K562 (cell line): Measurements from ENCODE around the gene KIF3B. TPM values are rescaled to one million over a fixed set of nuclear protein-coding genes. Genes with fewer than 3 reads are reported as not detected.

Source experiments
- CHAMP1 ChIP-seq: fragments of 450-650 bp; IDR thresholded peaks from 2 replicates; pipeline ENCODE4 v1.6.1; 2016; ENCODE audit warnings: mild to moderate bottlenecking
- NFIC ChIP-seq: fragments of 450-650 bp; IDR thresholded peaks from 2 replicates; pipeline ENCODE4 v1.6.1; 2017; ENCODE audit warnings: mild to moderate bottlenecking, inconsistent platforms
- PHF8 ChIP-seq: fragments of 200-600 bp; sonication (generic); IDR thresholded peaks from 2 replicates; pipeline ENCODE4 v1.6.1; 2012; ENCODE audit warnings: mixed run types, mild to moderate bottlenecking, inconsistent platforms, low read length, moderate library complexity, borderline replicate concordance
- RBBP5 ChIP-seq: fragments of 200-600 bp; sonication (generic); IDR thresholded peaks from 2 replicates; pipeline ENCODE4 v1.6.1; 2012; ENCODE audit warnings: borderline replicate concordance, mild to moderate bottlenecking, low read length, control low read depth, inconsistent platforms; ENCODE audit not compliant: insufficient read depth, poor library complexity, severe bottlenecking
- RERE ChIP-seq: sonication (generic); formaldehyde crosslinking; IDR thresholded peaks from 2 replicates; pipeline ENCODE4 v1.8.0; 2023; ENCODE audit warnings: missing genetic modification reagents, mild to moderate bottlenecking, borderline replicate concordance
- SP1 ChIP-seq: sonication (generic); formaldehyde crosslinking; IDR thresholded peaks from 2 replicates; pipeline ENCODE4 v1.8.1; 2022; ENCODE audit warnings: mild to moderate bottlenecking, missing genetic modification reagents
- THRAP3 ChIP-seq: fragments of 450-650 bp; IDR thresholded peaks from 2 replicates; pipeline ENCODE4 v1.6.1; 2016; ENCODE audit warnings: mild to moderate bottlenecking, inconsistent platforms, borderline replicate concordance
- ZBED1 ChIP-seq: IDR thresholded peaks from 2 replicates; pipeline ENCODE4 v1.6.1; 2014
- ZBTB8A ChIP-seq: fragments of 450-650 bp; IDR thresholded peaks from 2 replicates; pipeline ENCODE4 v1.6.1; 2018; ENCODE audit warnings: mild to moderate bottlenecking, moderate library complexity; ENCODE audit not compliant: partially characterized antibody
- polyA plus RNA-seq, 8 experiments: library from polyadenylated mRNA; depleted of rRNA in 4 of 8; stranded (reverse) in 5 of 8; unstranded in 3 of 8; fragments of >200 nt; fragmentation: Nextera tagmentation in 2 of 8; fragmentation: Illumina TruSeq in 1 of 8; extraction: Ambion mirVana in 2 of 8; extraction: Trizol in 1 of 8; gene quantifications; 2 replicates each; pipeline versions ENCODE4 v1.2.1 to v1.2.3, GENCODE V29; 2011 to 2014; ENCODE audit warnings: inconsistent platforms in 1 of 8, missing spikeins in 1 of 8
- total RNA-seq, 7 experiments: library from RNA; depleted of rRNA in 6 of 7; stranded (reverse); fragments of >200 nt in 6 of 7; fragmentation: Illumina TruSeq in 2 of 7; extraction: Trizol in 2 of 7; gene quantifications; 2 replicates each; pipeline versions ENCODE4 v1.2.1 to v1.2.3, GENCODE V29; 2011 to 2021; ENCODE audit warnings: low replicate concordance in 1 of 7

The KIF3B gene
- total and polyA plus RNA-seq, 9 of the 15 experiments (the other 6 are each of a cell fraction or from before 2014, with no cell fraction given), result 2.9 to 12.3 (median 8.6) TPM

- TF ChIP-seq RERE (CRISPR knock-in tag), result no peak
- no peak for TF ChIP-seq PHF8
- no peak for TF ChIP-seq THRAP3
- TF ChIP-seq NFIC, result peak; percentile 91
- TF ChIP-seq CHAMP1, result peak; percentile 81; the same call in 1 of the 2 replicates
- peak; percentile 38 for TF ChIP-seq RBBP5
- TF ChIP-seq SP1 (CRISPR knock-in tag), result peak; percentile 56; the same call in 1 of the 2 replicates
- TF ChIP-seq ZBED1, result no peak; the same call in 1 of the 2 replicates
- no peak for TF ChIP-seq ZBTB8A
Measured at GRCh38 chr20:32285621-32286371, 8.3 kb downstream of the KIF3B start (continued).
